WERI-Rb-1 (cell line): ENCODE data around the gene CCDC9B.

Experiments
- DNase-seq: peaks from one replicate; pipeline ENCODE4 v3.0.0-alpha.2; 2020
- H3K27ac ChIP-seq: fragments of 250-450 bp; sonication (Bioruptor Pico); 2 replicates; pipeline ENCODE4 v1.5.1; 2020; ENCODE audit warnings: mild to moderate bottlenecking, moderate library complexity
- H3K27me3 ChIP-seq: fragments of 250-450 bp; sonication (Bioruptor Pico); 2 replicates; pipeline ENCODE4 v1.5.1; 2021; ENCODE audit warnings: mild to moderate bottlenecking, low read depth, moderate library complexity; ENCODE audit not compliant: insufficient read depth, severe bottlenecking
- H3K36me3 ChIP-seq: fragments of 250-450 bp; sonication (Bioruptor Pico); 2 replicates; pipeline ENCODE4 v1.5.1; 2020; ENCODE audit warnings: mild to moderate bottlenecking, moderate library complexity
- H3K4me3 ChIP-seq: 2 replicates; pipeline ENCODE4 v1.5.1; 2011; ENCODE audit warnings: low read depth, mild to moderate bottlenecking, control low read depth, low read length
- H3K9me3 ChIP-seq: fragments of 250-450 bp; sonication (Bioruptor Pico); 2 replicates; pipeline ENCODE4 v1.5.1; 2021; ENCODE audit warnings: mild to moderate bottlenecking, moderate library complexity; ENCODE audit not compliant: severe bottlenecking
- CTCF ChIP-seq: IDR thresholded peaks from 2 replicates; pipeline ENCODE4 v1.5.1; 2011; ENCODE audit warnings: low read depth, mild to moderate bottlenecking, control low read depth, inconsistent platforms, low read length

The CCDC9B gene

GRCh38 chr15:40340038-40340739 lies 550 bp downstream of the CCDC9B start:
- no peak for TF ChIP-seq CTCF
- DNase-seq: no peak
- no peaks in the 10 kb centered on the region for H3K36me3 ChIP-seq
- no peak overlapping the region for H3K4me3 ChIP-seq
- H3K27me3 ChIP-seq: no peaks in the 10 kb centered on the region
- H3K27ac ChIP-seq: peak overlapping the region; percentile 67
- no peaks in the 10 kb centered on the region for H3K9me3 ChIP-seq

GRCh38 chr15:40339621-40339945 lies 1.2 kb downstream of the CCDC9B start:
- Histone ChIP-seq H3K36me3 (no peaks in the 10 kb centered on the region), H3K4me3 (no peak overlapping the region)

GRCh38 chr15:40338921-40339620 lies 1.7 kb downstream of the CCDC9B start:
- TF ChIP-seq CTCF: no peak
- Histone ChIP-seq H3K36me3 (no peaks in the 10 kb centered on the region), H3K9me3 (no peaks in the 10 kb centered on the region), H3K27me3 (no peaks in the 10 kb centered on the region), H3K4me3 (no peak overlapping the region), H3K27ac (no peak overlapping the region)
- DNase-seq: no peak

More at GRCh38 chr15:40339621-40339945, 1.2 kb downstream of the CCDC9B start:
- DNase-seq: no peak
- Histone ChIP-seq H3K27ac (peak overlapping the region; percentile 67), H3K9me3 (no peaks in the 10 kb centered on the region), H3K27me3 (no peaks in the 10 kb centered on the region)
- peak; percentile 69 for TF ChIP-seq CTCF

- peak; percentile 89 for DNase-seq
- peak; percentile 97 for TF ChIP-seq CTCF
- no peaks in the 10 kb centered on the region for H3K27me3 ChIP-seq
- no peaks in the 10 kb centered on the region for H3K36me3 ChIP-seq
- no peak overlapping the region for H3K27ac ChIP-seq
- no peaks in the 10 kb centered on the region for H3K9me3 ChIP-seq
- no peak overlapping the region for H3K4me3 ChIP-seq
Observed at GRCh38 chr15:40338041-40338657, 2.6 kb downstream of the CCDC9B start.

- no peak for TF ChIP-seq CTCF
- Histone ChIP-seq H3K27ac (no peak overlapping the region), H3K4me3 (no peak overlapping the region), H3K27me3 (no peaks in the 10 kb centered on the region), H3K9me3 (no peaks in the 10 kb centered on the region), H3K36me3 (no peaks in the 10 kb centered on the region)
- no peak for DNase-seq
Observed at GRCh38 chr15:40337597-40337996, 3.1 kb downstream of the CCDC9B start.
